ENCODE data around the gene CNTN5. TPM values are rescaled to one million over a fixed set of nuclear protein-coding genes. Genes with fewer than 3 reads are reported as not detected.

Gene CNTN5
- total and polyA plus RNA-seq, 7 donors = under 0.01 to 0.46 TPM; not detected in 5

DNA sequence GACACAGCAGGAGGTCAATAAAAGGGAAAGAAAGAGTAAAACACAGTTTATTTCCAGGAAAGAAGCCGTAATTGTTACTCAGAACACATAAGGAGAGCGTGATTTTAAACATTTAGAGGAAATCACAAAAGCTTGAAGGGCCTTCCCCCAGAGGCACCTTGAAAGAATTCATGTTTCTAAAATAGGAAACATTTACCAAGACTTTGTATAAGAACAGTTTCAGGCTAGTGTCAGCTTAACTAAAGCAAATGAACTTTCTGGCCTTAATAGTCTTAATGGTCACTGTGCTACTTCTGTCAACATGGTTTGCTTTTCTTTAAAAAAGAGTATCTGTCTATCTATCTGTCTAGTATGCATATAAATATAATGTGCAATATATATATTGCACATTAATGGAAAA, 208.8 kb downstream of the CNTN5 start:
- no peak overlapping the region for H3K4me3 ChIP-seq
- intact Hi-C loops (cut with DNase I) = no loop called here
- ATAC-seq (no peak), DNase-seq (no peak)
- no peak overlapping the region for H3K27ac ChIP-seq
- H3K27me3 ChIP-seq (ENCODE audit: insufficient read depth in 3 of 3, low read length in 2 of 3) = no peaks in the 10 kb centered on the region
- no peaks in the 10 kb centered on the region for H3K4me1 ChIP-seq
- TF ChIP-seq, protein P1, sequence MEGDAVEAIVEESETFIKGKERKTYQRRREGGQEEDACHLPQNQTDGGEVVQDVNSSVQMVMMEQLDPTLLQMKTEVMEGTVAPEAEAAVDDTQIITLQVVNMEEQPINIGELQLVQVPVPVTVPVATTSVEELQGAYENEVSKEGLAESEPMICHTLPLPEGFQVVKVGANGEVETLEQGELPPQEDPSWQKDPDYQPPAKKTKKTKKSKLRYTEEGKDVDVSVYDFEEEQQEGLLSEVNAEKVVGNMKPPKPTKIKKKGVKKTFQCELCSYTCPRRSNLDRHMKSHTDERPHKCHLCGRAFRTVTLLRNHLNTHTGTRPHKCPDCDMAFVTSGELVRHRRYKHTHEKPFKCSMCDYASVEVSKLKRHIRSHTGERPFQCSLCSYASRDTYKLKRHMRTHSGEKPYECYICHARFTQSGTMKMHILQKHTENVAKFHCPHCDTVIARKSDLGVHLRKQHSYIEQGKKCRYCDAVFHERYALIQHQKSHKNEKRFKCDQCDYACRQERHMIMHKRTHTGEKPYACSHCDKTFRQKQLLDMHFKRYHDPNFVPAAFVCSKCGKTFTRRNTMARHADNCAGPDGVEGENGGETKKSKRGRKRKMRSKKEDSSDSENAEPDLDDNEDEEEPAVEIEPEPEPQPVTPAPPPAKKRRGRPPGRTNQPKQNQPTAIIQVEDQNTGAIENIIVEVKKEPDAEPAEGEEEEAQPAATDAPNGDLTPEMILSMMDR (IDR thresholded peaks at IDR 0.05) = no peak
- H3K9me3 ChIP-seq = peaks cover 7% of the 10 kb centered on the region
- no peaks in the 10 kb centered on the region for H3K36me3 ChIP-seq (ENCODE audit: insufficient read depth in 1 of 2, low read depth in 1 of 2)
- 54 to 80% (median 75%) methylated on average over 2 of the region's 2 CpGs for WGBS, 3 donors

DNA sequence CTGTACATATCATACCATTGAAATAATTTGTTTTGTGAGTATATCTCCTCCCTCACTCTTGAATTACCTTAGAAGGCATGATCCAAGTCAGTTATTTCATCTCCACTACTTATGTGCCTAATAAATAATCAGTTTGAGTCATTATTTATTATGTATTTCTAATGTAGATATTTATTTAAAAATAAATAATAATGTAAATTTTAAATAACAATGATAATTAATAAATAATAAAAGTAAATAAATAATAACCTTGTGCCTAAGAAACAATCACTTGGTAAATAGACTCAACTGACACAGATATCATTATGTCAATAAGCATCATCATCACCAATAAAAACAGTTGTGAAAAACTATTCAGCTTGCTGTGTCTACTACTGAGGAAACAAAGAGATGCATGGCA, 213.8 kb downstream of the CNTN5 start:
- Histone ChIP-seq H3K4me1 (no peaks in the 10 kb centered on the region), H3K9me3 (peaks cover 7% of the 10 kb centered on the region), H3K27me3 (ENCODE audit: insufficient read depth in 3 of 3, low read length in 2 of 3) (no peaks in the 10 kb centered on the region), H3K27ac (no peak overlapping the region), H3K4me3 (no peak overlapping the region), H3K36me3 (ENCODE audit: insufficient read depth in 1 of 2, low read depth in 1 of 2) (no peaks in the 10 kb centered on the region)
- intact Hi-C loops (cut with DNase I) = no loop called here
- TF ChIP-seq, protein P1 (IDR thresholded peaks at IDR 0.05) = no peak
- DNase-seq = no peak
- no peak for ATAC-seq

DNA sequence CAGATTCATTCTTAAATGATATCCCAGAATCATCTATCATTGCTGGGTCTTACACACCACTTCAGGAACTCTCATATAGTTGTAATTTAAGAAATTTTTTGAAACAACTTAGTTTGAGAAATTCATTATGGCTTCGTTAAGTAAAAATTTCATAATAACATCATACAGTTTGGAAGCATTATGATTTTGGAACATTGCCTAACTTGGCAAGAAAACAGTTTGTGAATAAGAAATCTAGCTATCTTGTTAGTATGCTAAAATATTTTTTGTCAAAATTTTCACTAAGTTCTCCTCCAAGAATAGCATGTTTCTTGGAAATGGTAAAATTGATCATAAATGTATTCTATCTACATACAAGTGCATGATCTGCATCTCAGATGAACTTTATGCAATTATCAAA, 217.7 kb downstream of the CNTN5 start:
- no peak for ATAC-seq
- Histone ChIP-seq H3K36me3 (ENCODE audit: insufficient read depth in 1 of 2, low read depth in 1 of 2) (no peaks in the 10 kb centered on the region), H3K4me1 (no peaks in the 10 kb centered on the region), H3K27ac (no peak overlapping the region), H3K4me3 (no peak overlapping the region), H3K9me3 (no peaks in the 10 kb centered on the region), H3K27me3 (ENCODE audit: insufficient read depth in 3 of 3, low read length in 2 of 3) (no peaks in the 10 kb centered on the region)
- no peak for DNase-seq
- intact Hi-C loops (cut with DNase I) = no loop called here
- TF ChIP-seq, protein P1 (IDR thresholded peaks at IDR 0.05) = no peak
- 26 to 50% (median 31%) methylated on average over 1 of the region's 1 CpG for WGBS, 3 donors

DNA sequence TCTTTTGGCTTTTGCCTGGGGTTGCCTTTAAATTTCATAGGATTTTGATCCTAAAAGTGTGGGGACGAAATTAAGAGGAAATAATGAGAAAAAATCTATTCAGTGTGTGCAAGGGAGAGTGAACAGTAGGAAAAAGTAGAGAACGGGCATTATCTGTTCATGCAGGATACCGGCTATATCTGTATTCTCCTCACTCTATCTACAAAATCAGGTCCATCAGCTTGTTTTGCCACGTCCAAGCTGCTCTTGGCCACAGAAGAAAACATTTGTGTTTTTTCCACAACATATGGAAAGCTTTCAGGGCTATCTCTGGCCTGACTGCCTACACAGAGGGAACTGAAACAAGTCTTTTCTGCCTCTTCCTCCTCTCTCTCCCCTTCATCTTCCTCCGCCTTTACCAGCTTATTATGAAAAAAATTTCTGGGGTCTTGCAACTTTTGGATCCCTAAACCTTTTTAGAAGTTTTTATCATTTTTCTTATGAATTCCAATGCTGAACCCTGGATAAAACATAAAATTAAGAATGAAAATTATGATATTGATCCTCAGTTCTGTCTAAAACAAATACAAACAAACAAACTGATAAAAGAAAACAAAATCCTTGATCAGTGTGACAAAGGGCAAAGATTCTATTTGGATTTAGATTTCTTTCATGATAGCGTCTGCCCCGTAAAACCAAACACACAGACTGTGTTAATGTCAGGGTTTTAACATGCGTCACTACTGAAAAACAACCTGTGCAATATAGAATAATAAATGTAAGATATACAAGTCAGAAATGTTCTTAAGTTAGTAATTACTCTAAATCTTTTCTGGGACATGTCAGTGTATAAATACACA, 219.7 kb downstream of the CNTN5 start:
- TF ChIP-seq, protein P1 (IDR thresholded peaks at IDR 0.05) = no peak
- no peak overlapping the region for H3K4me3 ChIP-seq
- H3K9me3 ChIP-seq = no peaks in the 10 kb centered on the region
- no peaks in the 10 kb centered on the region for H3K27me3 ChIP-seq (ENCODE audit: insufficient read depth in 3 of 3, low read length in 2 of 3)
- intact Hi-C loops (cut with DNase I) = no loop called here
- no peaks in the 10 kb centered on the region for H3K36me3 ChIP-seq (ENCODE audit: insufficient read depth in 1 of 2, low read depth in 1 of 2)
- H3K27ac ChIP-seq = no peak overlapping the region
- ATAC-seq (no peak), DNase-seq (no peak)
- 81 to 82% (median 81%) methylated on average over 8 of the region's 8 CpGs for WGBS, 3 donors
- no peaks in the 10 kb centered on the region for H3K4me1 ChIP-seq

DNA sequence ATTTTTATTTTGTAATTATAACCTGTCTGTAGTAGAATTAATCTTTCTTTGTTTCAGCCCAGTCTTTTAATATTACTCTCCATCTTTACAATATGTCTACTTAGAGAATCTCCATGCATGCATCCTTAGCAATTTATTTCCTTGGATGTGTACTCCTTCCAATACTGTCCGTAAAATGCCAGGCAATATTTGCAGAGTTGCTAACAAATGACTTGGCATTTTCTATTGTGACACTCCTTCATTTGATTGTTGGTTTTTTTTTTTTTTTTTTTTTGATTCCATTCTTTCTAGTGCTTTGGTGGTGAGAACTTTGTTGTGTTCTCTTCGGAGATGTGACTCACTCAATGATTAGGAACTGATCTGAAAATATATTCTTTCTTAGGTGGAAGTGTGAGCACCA, 220.3 kb downstream of the CNTN5 start:
- TF ChIP-seq, protein P1 (IDR thresholded peaks at IDR 0.05) = no peak
- Histone ChIP-seq H3K36me3 (ENCODE audit: insufficient read depth in 1 of 2, low read depth in 1 of 2) (no peaks in the 10 kb centered on the region), H3K4me1 (no peaks in the 10 kb centered on the region), H3K27me3 (ENCODE audit: insufficient read depth in 3 of 3, low read length in 2 of 3) (no peaks in the 10 kb centered on the region), H3K27ac (no peak overlapping the region), H3K4me3 (no peak overlapping the region), H3K9me3 (no peaks in the 10 kb centered on the region)
- ATAC-seq = no peak
- WGBS, 3 donors = 65 to 80% (median 70%) methylated on average over 2 of the region's 2 CpGs
- intact Hi-C loops (cut with DNase I) = no loop called here
- DNase-seq = no peak

Measured in psoas muscle (tissue), 8 donors.